ENCODE data around the gene GPR22.

GPR22 gene, protein sequence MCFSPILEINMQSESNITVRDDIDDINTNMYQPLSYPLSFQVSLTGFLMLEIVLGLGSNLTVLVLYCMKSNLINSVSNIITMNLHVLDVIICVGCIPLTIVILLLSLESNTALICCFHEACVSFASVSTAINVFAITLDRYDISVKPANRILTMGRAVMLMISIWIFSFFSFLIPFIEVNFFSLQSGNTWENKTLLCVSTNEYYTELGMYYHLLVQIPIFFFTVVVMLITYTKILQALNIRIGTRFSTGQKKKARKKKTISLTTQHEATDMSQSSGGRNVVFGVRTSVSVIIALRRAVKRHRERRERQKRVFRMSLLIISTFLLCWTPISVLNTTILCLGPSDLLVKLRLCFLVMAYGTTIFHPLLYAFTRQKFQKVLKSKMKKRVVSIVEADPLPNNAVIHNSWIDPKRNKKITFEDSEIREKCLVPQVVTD

GRCh38 chr7:107469929-107470328 lies at the start of gene GPR22:
GPR22 (plus strand) TSS chr7:107470057; CDS start chr7:107474061, 4,004 bp downstream.
- DNase-seq: no peak

GRCh38 chr7:107427462-107427861 lies 42.4 kb upstream of the GPR22 start:
- no peak for DNase-seq

DNA sequence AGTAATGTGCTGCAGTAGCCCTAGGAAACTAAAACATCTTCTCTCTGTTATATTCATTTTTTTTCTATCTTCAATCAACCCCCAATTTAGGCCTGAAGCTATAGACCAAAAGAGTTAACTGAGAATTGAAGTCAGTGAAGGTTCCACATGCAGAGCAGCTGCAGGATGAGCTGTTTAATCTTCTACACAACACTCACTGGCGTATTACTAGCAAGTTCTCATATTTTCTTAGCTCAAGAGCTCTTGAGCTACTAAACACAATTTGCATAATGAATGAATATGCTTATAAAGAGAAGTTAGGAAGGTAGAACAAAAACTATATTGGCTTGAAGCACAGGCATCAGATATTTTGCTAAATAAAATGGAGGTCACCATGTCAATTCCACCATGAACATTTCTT lies 41.2 kb upstream of the GPR22 start:
- DNase-seq: no peak

DNA sequence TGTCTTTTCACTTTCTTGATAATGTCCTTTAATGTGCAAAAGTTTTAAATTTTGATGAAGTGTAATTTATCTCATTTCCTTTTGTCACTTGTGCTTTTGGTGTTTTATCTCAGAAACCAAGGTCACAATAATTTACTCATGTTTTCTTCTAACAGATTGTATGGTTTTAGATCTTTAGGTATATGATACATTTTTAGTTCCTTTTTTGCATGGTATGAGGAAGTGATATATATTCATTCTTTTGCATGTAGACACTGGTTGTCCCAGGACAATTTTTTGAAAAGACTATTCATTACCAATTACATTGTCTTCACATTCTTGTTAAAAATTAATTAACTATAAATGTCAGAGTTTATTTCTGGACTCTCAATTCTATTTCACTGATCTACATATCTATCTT lies 39.8 kb upstream of the GPR22 start:
- no peak for DNase-seq

DNA sequence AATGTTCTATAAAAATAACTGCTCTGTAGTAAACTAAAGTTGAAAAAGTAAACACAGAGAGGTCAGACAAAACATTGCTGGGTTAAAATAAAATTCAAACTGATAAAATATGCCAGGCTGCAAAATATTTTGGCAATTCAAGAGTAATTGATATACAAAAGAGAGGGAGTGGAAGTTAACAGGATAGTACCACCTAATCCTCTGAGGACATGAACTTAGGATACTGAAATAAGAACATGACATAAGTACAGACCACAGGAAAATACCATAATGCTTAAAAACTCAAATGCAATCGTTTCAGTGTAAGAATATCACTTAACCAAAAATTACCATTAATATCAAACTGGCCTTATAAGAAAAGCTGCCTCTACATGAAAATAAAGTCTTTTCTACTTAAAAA lies 37.6 kb upstream of the GPR22 start:
- no peak for DNase-seq

DNA sequence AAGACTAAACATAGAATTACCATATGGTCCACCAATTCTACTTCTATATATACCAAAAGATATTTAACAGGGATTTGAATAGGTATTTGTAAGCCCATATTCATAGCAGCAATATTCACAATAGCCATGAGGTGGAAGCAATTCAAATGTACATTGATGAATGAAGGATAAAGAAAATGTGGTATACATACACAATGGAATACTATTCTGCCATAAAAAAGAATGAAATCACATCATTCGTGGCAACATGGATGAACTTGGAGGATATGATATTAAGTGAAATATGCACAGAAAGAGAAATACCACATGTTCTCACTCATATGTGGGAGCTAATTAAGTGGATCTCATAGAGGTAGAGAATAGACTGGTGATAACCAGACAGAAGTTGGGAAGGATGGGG lies 34.1 kb upstream of the GPR22 start:
- DNase-seq: no peak

GRCh38 chr7:107439025-107439424 lies 30.8 kb upstream of the GPR22 start:
- DNase-seq: no peak

- DNase-seq: no peak
These were observed 28.1 kb upstream of the GPR22 start for GRCh38 chr7:107441581-107442422.

- DNase-seq: no peak
These were observed 27.2 kb upstream of the GPR22 start for GRCh38 chr7:107442678-107443077.

- no peak for DNase-seq
These were observed 23.3 kb upstream of the GPR22 start for GRCh38 chr7:107446531-107446930.

GRCh38 chr7:107446988-107447387 lies 22.9 kb upstream of the GPR22 start:
- no peak for DNase-seq

DNA sequence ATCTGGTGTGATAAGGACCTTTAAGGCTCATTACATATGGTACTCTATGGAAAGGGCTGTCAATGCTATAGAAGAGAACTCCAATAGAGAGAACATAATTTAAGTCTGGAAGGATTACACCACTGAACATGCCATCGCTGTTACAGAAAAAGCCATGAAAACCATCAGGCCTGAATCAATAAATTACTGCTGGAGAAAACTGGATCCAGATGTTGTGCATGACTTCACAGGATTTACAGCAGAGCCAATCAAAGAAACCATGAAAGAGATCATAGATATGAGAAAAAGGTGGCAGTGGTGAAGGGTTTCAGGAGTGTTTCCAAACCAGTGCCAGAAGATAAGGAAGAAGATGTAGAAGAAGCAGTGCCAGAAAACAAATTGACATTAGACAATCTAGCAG lies 18.9 kb upstream of the GPR22 start:
- no peak for DNase-seq

DNA sequence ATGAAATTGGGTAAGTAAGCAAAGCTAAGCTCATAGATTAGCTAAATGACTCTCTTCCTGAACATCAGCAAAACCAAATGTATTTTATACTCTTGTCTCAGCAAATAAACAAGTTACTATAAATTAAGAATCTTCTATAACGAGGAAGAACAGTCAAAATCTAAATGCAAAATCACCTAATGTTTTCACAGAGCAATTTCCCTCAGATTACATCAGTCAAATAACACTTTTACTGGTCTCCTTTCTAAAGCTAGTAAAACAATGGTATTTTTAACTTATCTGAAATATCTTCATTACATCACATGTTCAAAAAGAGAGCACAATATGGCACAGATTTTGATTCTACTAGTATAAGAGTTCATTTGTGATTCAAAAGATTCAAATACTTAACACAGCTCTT lies 16.5 kb upstream of the GPR22 start:
- no peak for DNase-seq

DNA sequence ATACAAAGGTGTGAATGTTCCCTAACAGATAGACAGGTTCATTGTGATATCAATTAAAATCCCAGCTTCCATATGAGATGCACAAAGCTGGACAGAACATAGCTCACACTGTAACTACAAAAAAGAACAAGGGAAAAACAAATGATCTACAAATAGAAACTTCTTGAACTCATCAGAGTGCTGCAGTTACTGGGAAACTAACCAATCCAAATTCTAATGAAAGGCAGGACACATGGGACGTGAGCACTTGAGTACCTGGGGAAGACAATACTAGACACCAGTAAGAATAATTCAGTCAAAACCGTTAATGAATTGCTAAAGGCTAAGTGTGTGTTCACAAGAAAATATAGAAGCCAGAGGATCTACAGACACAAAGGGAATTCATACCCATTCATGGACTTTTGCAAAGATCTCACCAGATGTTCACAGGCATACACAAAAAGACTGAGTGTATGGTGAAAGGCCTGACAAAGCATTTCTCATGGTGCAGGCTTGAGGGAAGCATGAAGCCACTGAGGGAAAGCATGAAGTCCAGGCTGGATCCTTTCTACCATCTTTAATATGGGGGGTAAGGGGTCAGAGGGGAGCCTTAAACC lies 7.8 kb upstream of the GPR22 start:
- no peak for DNase-seq

DNA sequence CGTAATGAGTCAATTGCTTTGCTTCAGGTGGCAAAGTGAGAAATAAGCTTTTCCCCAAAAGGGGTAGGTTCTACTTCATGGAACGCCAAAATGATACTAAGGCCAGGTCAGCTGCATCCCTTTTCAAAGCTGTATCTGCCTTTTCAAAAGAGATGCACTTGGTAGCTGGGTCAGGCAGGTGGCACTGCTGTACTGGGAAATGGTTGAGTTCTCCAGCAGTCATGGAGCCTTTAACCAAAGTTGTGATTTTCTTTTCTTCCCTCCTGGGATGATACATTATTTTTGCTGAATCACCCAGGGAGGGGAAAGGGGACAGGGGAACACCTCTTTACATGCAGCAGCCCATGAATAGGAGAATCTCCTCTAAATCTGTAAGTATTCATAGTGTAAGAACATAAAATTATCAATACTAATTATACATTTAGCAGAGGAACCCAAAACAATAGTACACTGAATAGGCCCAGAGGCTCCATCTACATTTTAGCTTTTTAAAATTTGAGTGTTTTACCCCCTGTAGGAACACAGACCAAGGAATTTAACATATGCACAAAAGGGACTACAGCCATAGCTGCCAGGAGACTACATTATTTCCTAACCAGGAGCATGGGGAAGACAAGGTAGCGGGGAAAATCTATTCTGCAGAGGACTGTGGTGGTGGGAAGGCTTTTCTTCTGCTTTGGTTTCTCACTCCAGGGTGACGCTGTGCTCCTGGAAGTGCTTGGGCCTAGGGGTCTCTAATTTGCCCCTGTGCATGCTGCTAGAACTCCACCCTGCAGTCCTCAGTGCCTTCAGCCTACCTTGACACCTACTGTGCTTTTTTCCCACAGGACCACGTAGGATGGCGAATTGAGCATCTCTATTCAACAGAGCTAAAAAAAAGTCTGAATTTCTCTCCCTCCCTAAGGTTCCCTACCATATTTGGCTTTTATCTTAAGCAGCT lies 6.4 kb upstream of the GPR22 start:
- DNase-seq: peak in 1 of 2 experiments; percentile 19

DNA sequence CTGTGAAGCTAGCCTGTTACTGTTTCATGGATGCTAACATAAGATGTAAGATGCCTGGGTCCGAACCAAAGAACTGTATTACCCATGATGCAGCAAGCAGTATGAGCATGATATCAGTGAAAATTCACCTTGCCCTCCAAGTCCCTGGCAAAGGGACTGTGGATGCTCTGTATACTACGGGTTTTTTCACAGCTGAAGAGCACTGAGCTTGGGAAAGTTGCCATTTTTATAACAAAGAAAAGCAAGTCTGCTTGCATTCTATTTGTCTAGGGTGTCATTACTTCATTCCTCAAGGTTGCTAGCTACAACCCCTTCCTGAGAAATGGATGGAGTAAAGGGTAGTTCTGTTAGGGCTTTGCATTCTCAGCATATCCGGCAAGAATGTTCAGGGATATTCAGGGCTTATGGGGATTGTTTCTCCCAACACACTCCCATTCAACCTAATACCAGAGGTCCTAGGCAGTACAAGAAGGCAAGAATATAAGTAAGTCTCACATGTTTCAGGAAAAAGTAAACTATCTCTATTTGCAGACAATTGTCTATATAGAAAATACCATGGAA lies 5.1 kb upstream of the GPR22 start:
- no peak for DNase-seq

- DNase-seq: no peak
These were observed 1.9 kb upstream of the GPR22 start for GRCh38 chr7:107467972-107468371.

- DNase-seq: no peak
These were observed 1.0 kb upstream of the GPR22 start for GRCh38 chr7:107468824-107469223.

DNA sequence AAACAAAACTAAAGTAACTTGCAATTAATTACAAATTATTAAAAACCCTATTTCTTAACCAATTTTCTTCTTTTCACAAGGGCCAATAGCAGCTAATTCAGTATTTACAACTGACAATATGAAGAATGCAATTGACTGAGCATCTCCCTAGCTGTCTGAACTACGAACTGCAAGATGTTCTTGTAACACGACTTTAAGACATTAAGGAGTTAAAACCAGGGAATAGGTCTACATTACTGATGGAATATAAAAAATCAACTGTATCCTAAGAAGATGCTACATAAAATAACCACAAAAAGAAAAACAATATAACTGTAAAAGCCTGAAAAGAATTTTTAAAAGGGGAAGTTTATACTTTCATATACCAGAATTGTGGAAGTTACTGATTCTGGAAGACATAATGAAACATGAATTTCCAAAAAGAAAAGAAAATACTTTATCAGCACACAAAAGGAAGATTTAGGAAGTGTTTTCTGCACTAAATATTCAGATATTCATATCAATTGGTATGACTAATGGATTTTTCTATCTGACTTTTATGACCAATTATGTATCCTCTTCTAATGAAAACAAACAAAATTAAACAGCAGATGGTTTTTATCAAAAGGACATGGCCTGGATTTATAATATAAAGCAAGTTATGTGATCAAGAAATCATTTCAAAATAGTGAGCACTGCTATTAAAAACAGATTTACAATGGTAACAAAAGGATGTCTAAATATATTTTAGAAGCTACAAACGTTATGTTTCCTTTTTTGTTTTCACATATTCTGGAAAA lies 1.6 kb downstream of the GPR22 start:
- no peak for DNase-seq

GRCh38 chr7:107472116-107472515 lies 2.3 kb downstream of the GPR22 start:
- no peak for DNase-seq

GRCh38 chr7:107474104-107474521 lies 4.3 kb downstream of the GPR22 start:
- no peak for DNase-seq
